HG03097 (cell line): Measurements from ENCODE around the gene THAP5.
A peak's percentile ranks its signal among the peaks of the same experiment; 100 is the strongest.
"Not testable (repeated sequence)": the region's sequence is repeated elsewhere in the genome, so short reads cannot be mapped to it uniquely, and the experiment has no call there.

Source experiments
- ATAC-seq: cut with Tn5 transposase; IDR thresholded peaks from one replicate; pipeline ENCODE4 v1.9.1; 2021; ENCODE audit not compliant: unreplicated experiment, low FRiP score

THAP5 gene

GRCh38 chr7:108586274-108586710 is 16.8 kb upstream of the THAP5 start:
- no peak for ATAC-seq

GRCh38 chr7:108585843-108586242 is 16.3 kb upstream of the THAP5 start:
- no peak for ATAC-seq

GRCh38 chr7:108584211-108584610 is 14.7 kb upstream of the THAP5 start:
- no peak for ATAC-seq

GRCh38 chr7:108581655-108582491 is 12.4 kb upstream of the THAP5 start:
- ATAC-seq: no peak

- no peak for ATAC-seq
These were observed 10.8 kb upstream of the THAP5 start for GRCh38 chr7:108580298-108580697.

GRCh38 chr7:108578937-108579336 is 9.4 kb upstream of the THAP5 start:
- no peak for ATAC-seq

- no peak for ATAC-seq
These were observed 6.6 kb upstream of the THAP5 start for GRCh38 chr7:108576116-108576515.

- ATAC-seq: no peak
These were observed 5.7 kb upstream of the THAP5 start for GRCh38 chr7:108575156-108575555.

- ATAC-seq: no peak
These were observed 3.0 kb upstream of the THAP5 start for GRCh38 chr7:108572480-108572879.

- peak; percentile 20 for ATAC-seq
These were observed 745 bp upstream of the THAP5 start for GRCh38 chr7:108570146-108570755.

- ATAC-seq: no peak
These were observed 615 bp downstream of the THAP5 start for GRCh38 chr7:108568801-108569380.

- ATAC-seq: no peak
These were observed 3.5 kb downstream of the THAP5 start for GRCh38 chr7:108565987-108566386.

- no peak for ATAC-seq
These were observed 8.4 kb downstream of the THAP5 start for GRCh38 chr7:108561047-108561619.

GRCh38 chr7:108559253-108559652 is 10.3 kb downstream of the THAP5 start:
- ATAC-seq: no peak

GRCh38 chr7:108557617-108558016 is 11.9 kb downstream of the THAP5 start:
- ATAC-seq: no peak

- ATAC-seq: no peak
These were observed 12.3 kb downstream of the THAP5 start for GRCh38 chr7:108557191-108557590.

GRCh38 chr7:108556665-108557064 is 12.8 kb downstream of the THAP5 start:
- ATAC-seq: not testable (repeated sequence)

- not testable (repeated sequence) for ATAC-seq
These were observed 21.2 kb downstream of the THAP5 start for GRCh38 chr7:108548141-108548896.

GRCh38 chr7:108541478-108541877 is 28.0 kb downstream of the THAP5 start:
- ATAC-seq: no peak

GRCh38 chr7:108538685-108539084 is 30.8 kb downstream of the THAP5 start:
- not testable (repeated sequence) for ATAC-seq

GRCh38 chr7:108538236-108538635 is 31.3 kb downstream of the THAP5 start:
- not testable (repeated sequence) for ATAC-seq
